Mesothelial cell of epicardium (in vitro differentiated cells): Measurements from ENCODE around the gene VPS45. TPM values are rescaled to one million over a fixed set of nuclear protein-coding genes. Genes with fewer than 3 reads are reported as not detected.

Experiments used
- DNase-seq, 2 experiments: peaks; one replicate each; pipeline ENCODE4 v3.0.0; 2021; ENCODE audit warnings: low spot score in 2 of 2; ENCODE audit not compliant: unreplicated experiment in 2 of 2
- H3K27ac Mint-ChIP-seq: 2 replicates; pipeline ENCODE4 v1.8.0; 2021; ENCODE audit warnings: mixed read lengths
- H3K27me3 Mint-ChIP-seq: 2 replicates; pipeline ENCODE4 v1.8.0; 2021; ENCODE audit warnings: low read depth, mixed read lengths
- H3K36me3 Mint-ChIP-seq: 2 replicates; pipeline ENCODE4 v1.8.0; 2021; ENCODE audit warnings: mixed read lengths
- H3K4me1 Mint-ChIP-seq: 2 replicates; pipeline ENCODE4 v1.8.0; 2021; ENCODE audit warnings: mixed read lengths
- H3K4me3 Mint-ChIP-seq: 2 replicates; pipeline ENCODE4 v1.8.0; 2021; ENCODE audit warnings: mild to moderate bottlenecking, moderate library complexity, mixed read lengths
- H3K9me3 Mint-ChIP-seq: 2 replicates; pipeline ENCODE4 v1.8.0; 2021; ENCODE audit warnings: mixed read lengths
- total RNA-seq: library from RNA; stranded (reverse); gene quantifications from 3 replicates; pipeline ENCODE4 v1.2.1, GENCODE V29; 2021
- TF ChIP-seq, protein P1 (sequence below): fragments of 200-600 bp; sonication (generic); IDR thresholded peaks from one replicate; pipeline ENCODE4 v1.5.0; 2021; ENCODE audit warnings: antibody characterized with exemption; ENCODE audit not compliant: unreplicated experiment

VPS45 gene, protein sequence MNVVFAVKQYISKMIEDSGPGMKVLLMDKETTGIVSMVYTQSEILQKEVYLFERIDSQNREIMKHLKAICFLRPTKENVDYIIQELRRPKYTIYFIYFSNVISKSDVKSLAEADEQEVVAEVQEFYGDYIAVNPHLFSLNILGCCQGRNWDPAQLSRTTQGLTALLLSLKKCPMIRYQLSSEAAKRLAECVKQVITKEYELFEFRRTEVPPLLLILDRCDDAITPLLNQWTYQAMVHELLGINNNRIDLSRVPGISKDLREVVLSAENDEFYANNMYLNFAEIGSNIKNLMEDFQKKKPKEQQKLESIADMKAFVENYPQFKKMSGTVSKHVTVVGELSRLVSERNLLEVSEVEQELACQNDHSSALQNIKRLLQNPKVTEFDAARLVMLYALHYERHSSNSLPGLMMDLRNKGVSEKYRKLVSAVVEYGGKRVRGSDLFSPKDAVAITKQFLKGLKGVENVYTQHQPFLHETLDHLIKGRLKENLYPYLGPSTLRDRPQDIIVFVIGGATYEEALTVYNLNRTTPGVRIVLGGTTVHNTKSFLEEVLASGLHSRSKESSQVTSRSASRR
- 51.3 to 56.5 TPM (median 53.0 TPM) in 3 replicates for total RNA-seq

DNA sequence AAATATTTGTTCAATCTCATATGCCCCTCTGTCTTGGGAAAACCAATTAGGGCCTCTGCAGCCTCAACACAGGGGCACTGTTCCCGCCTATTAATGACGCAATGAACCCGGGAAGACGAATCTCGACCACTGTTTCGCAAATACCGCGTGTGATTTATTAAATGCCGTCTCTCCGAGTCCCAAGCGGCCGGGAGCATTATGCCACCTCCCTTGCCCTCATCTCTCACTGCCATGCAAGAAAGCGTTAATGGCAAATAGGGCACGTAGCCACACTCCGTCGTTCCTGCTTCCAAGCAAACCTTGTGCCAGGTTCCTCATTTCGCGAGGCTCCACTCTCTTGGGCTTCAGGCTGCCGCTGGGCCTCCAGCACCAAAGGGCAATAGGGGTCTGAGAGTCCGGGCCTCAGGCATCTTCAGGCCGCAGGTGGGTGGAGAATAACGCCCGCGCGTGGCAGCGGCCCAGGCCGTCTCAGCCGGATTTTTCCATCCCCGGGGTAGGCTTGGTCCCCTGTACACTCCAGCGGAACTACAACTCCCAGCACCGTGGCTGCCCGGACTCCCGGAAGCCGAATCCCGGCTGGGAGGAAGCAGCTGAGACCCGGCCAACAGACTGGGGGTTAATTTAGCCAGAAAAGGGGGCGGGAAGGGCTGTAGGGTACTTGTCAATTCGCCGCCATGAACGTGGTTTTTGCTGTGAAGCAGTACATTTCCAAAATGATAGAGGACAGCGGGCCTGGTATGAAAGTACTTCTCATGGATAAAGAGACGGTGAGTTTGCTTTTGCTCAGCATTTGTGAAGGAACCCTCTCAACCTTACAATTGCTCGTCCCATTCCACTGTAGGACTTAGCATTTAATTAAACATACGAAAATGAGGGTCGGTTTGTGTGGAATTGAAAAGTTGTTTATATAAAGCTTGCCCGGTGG, at the start of gene VPS45:
Gene VPS45 (plus strand): TSS at position 593 of the 925 bp plus-strand sequence. CDS start 82 bp downstream, at position 675.
- DNase-seq, result peak; percentile 63 to 80
- H3K27ac Mint-ChIP-seq, result peak within 1 kb of the TSS; percentile 99
- H3K27me3 Mint-ChIP-seq, result no peaks in the 10 kb centered on the region
- peaks cover 11% of the 10 kb centered on the region for H3K36me3 Mint-ChIP-seq
- no peaks in the 10 kb centered on the region for H3K9me3 Mint-ChIP-seq
- H3K4me3 Mint-ChIP-seq, result peak within 1 kb of the TSS; percentile 93
- H3K4me1 Mint-ChIP-seq, result peaks cover 31% of the 10 kb centered on the region
- TF ChIP-seq, protein P1, sequence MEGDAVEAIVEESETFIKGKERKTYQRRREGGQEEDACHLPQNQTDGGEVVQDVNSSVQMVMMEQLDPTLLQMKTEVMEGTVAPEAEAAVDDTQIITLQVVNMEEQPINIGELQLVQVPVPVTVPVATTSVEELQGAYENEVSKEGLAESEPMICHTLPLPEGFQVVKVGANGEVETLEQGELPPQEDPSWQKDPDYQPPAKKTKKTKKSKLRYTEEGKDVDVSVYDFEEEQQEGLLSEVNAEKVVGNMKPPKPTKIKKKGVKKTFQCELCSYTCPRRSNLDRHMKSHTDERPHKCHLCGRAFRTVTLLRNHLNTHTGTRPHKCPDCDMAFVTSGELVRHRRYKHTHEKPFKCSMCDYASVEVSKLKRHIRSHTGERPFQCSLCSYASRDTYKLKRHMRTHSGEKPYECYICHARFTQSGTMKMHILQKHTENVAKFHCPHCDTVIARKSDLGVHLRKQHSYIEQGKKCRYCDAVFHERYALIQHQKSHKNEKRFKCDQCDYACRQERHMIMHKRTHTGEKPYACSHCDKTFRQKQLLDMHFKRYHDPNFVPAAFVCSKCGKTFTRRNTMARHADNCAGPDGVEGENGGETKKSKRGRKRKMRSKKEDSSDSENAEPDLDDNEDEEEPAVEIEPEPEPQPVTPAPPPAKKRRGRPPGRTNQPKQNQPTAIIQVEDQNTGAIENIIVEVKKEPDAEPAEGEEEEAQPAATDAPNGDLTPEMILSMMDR, result no peak

DNA sequence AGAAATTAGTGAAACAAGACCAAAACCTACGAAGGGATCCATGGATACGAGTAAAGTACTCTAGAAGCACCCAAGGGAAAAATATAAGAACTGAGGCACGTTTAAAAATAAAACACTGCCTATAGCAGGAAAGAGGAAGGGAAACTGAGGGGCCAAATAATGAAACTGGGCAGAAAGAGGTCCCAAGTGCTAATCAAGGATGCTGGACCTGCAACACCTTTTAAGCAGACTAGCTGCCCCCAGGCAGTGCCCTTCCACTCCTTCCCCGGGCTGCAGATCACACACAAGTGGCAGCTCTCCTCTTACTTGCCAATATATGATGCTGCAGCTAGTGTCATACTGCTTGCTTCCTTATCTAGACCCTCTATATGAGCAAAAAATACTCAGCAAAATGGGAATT, 49.4 kb upstream of the VPS45 start:
- Mint-ChIP-seq H3K27me3 (no peaks in the 10 kb centered on the region), H3K9me3 (no peaks in the 10 kb centered on the region), H3K4me1 (peaks cover 23% of the 10 kb centered on the region), H3K27ac (no peak overlapping the region), H3K36me3 (no peaks in the 10 kb centered on the region), H3K4me3 (no peak overlapping the region)
- TF ChIP-seq, protein P1, result no peak
- no peak for DNase-seq

- Mint-ChIP-seq H3K36me3 (no peaks in the 10 kb centered on the region), H3K4me3 (no peak overlapping the region), H3K27me3 (no peaks in the 10 kb centered on the region), H3K9me3 (no peaks in the 10 kb centered on the region), H3K4me1 (peaks cover 20% of the 10 kb centered on the region), H3K27ac (peak overlapping the region; percentile 32)
- no peak for DNase-seq
- TF ChIP-seq, protein P1, result no peak
Observed at GRCh38 chr1:150020711-150021110, 46.9 kb upstream of the VPS45 start.

DNA sequence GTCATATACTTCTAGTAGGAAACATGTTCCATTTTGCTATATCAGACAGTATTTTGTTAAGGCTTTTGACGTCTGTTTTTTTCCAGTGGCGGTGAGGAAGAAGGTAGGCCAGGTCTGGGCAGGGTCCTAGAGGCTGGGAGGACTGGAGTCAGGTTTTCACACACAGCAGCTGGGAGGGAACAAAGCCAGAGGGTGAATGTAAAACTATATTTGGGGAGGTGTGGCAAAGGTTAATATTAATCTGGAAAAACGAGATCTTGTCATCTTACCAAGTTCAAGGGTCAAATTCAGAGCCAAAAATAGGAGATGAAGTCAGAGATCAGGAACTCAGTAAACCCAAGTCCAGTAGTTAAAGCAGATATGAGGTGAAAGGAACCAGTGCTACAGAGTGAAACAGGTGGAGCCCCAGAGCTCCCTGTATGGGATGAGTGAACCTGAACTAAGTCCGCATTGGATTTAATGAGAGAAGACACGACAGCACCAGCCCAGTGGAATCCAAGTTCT, 46.3 kb upstream of the VPS45 start:
- H3K27me3 Mint-ChIP-seq, result no peaks in the 10 kb centered on the region
- H3K4me1 Mint-ChIP-seq, result peaks cover 19% of the 10 kb centered on the region
- TF ChIP-seq, protein P1, result no peak
- no peak overlapping the region for H3K4me3 Mint-ChIP-seq
- no peak for DNase-seq
- H3K36me3 Mint-ChIP-seq, result no peaks in the 10 kb centered on the region
- H3K9me3 Mint-ChIP-seq, result no peaks in the 10 kb centered on the region
- H3K27ac Mint-ChIP-seq, result peak overlapping the region; percentile 32

DNA sequence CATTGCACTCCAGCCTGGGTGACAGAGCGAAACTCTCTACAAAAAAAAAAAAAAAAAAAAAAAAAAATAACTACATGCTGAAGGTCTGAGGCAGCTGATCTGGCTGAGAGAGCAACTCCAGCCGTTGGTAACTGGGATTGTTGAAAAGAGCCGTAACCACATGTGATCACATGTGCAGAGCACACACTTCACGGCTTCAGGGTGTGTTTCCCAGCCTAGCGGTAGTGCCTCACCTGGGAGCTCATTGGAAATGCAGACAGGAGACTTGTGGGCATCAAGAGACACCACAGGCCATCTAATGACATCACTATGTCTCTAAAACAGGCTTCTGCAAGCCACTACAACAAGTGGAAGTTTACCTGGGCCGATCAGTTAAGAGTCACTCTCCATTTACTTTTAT, 45.2 kb upstream of the VPS45 start:
- no peaks in the 10 kb centered on the region for H3K27me3 Mint-ChIP-seq
- no peak overlapping the region for H3K4me3 Mint-ChIP-seq
- no peak overlapping the region for H3K27ac Mint-ChIP-seq
- peaks cover 23% of the 10 kb centered on the region for H3K4me1 Mint-ChIP-seq
- no peaks in the 10 kb centered on the region for H3K9me3 Mint-ChIP-seq
- TF ChIP-seq, protein P1, result no peak
- H3K36me3 Mint-ChIP-seq, result no peaks in the 10 kb centered on the region
- no peak for DNase-seq
